HEK293T (cell line): ENCODE measurements around the gene ZNF865.

Experiments
- CTCF ChIA-PET: fragments of 350-600 bp; formaldehyde crosslinking; extraction: SDS; loops from one replicate; lab custom pipeline; 2021; ENCODE audit warnings: antibody characterized with exemption, inconsistent platforms; lab: Yijun Ruan, JAX
- POLR2A ChIA-PET: fragments of 350-600 bp; formaldehyde crosslinking; extraction: SDS; loops from one replicate; lab custom pipeline; 2020; ENCODE audit warnings: antibody characterized with exemption, inconsistent platforms; lab: Yijun Ruan, JAX
- DNase-seq: peaks from one replicate; pipeline ENCODE4 v3.0.0; 2012; ENCODE audit warnings: mixed read lengths; ENCODE audit errors: extremely low spot score
- ARNT ChIP-seq: fragments of 450-650 bp; IDR thresholded peaks from 2 replicates; pipeline ENCODE4 v1.6.1; 2017; ENCODE audit warnings: mild to moderate bottlenecking
- BHLHE40 ChIP-seq: fragments of 450-650 bp; IDR thresholded peaks from 2 replicates; pipeline ENCODE4 v1.6.1; 2016; ENCODE audit warnings: mild to moderate bottlenecking, moderate library complexity, borderline replicate concordance
- CTBP1 ChIP-seq: fragments of 450-650 bp; IDR thresholded peaks from 2 replicates; pipeline ENCODE4 v1.6.1; 2016; ENCODE audit warnings: borderline replicate concordance
- ELF4 ChIP-seq: fragments of 450-650 bp; IDR thresholded peaks from 2 replicates; pipeline ENCODE4 v1.6.1; 2017; ENCODE audit warnings: antibody characterized with exemption
- FOXA1 ChIP-seq: fragments of 450-650 bp; IDR thresholded peaks from 2 replicates; pipeline ENCODE4 v1.6.1; 2016; ENCODE audit warnings: mild to moderate bottlenecking
- FOXK2 ChIP-seq: fragments of 450-650 bp; IDR thresholded peaks from 2 replicates; pipeline ENCODE4 v1.6.1; 2016; ENCODE audit warnings: mild to moderate bottlenecking
- FOXM1 ChIP-seq: fragments of 450-650 bp; IDR thresholded peaks from 2 replicates; pipeline ENCODE4 v1.6.1; 2017; ENCODE audit warnings: mild to moderate bottlenecking, borderline replicate concordance
- HDGF ChIP-seq: fragments of 450-650 bp; IDR thresholded peaks from 2 replicates; pipeline ENCODE4 v1.6.1; 2017; ENCODE audit warnings: antibody characterized with exemption, borderline replicate concordance
- L3MBTL2 ChIP-seq: fragments of 450-650 bp; conservative IDR thresholded peaks from 2 replicates; pipeline ENCODE4 v1.6.1; 2016; ENCODE audit warnings: mild to moderate bottlenecking
- LEF1 ChIP-seq: fragments of 450-650 bp; IDR thresholded peaks from 2 replicates; pipeline ENCODE4 v1.6.1; 2017; ENCODE audit warnings: mild to moderate bottlenecking, borderline replicate concordance
- NFRKB ChIP-seq: fragments of 450-650 bp; IDR thresholded peaks from 2 replicates; pipeline ENCODE4 v1.6.1; 2016; ENCODE audit warnings: mild to moderate bottlenecking, moderate library complexity
- SP1 ChIP-seq: fragments of 450-650 bp; IDR thresholded peaks from 2 replicates; pipeline ENCODE4 v1.6.1; 2017
- SUZ12 ChIP-seq: fragments of 450-650 bp; IDR thresholded peaks from 2 replicates; pipeline ENCODE4 v1.6.1; 2016; ENCODE audit warnings: mild to moderate bottlenecking
- TARDBP ChIP-seq: fragments of 450-650 bp; IDR thresholded peaks from 2 replicates; pipeline ENCODE4 v1.6.1; 2016
- ZNF384 ChIP-seq: fragments of 450-650 bp; IDR thresholded peaks from 2 replicates; pipeline ENCODE4 v1.6.1; 2016
- TF ChIP-seq, protein P1 (sequence below): fragments of 450-650 bp; IDR thresholded peaks from 2 replicates; pipeline ENCODE4 v1.6.1; 2016

Gene ZNF865

DNA sequence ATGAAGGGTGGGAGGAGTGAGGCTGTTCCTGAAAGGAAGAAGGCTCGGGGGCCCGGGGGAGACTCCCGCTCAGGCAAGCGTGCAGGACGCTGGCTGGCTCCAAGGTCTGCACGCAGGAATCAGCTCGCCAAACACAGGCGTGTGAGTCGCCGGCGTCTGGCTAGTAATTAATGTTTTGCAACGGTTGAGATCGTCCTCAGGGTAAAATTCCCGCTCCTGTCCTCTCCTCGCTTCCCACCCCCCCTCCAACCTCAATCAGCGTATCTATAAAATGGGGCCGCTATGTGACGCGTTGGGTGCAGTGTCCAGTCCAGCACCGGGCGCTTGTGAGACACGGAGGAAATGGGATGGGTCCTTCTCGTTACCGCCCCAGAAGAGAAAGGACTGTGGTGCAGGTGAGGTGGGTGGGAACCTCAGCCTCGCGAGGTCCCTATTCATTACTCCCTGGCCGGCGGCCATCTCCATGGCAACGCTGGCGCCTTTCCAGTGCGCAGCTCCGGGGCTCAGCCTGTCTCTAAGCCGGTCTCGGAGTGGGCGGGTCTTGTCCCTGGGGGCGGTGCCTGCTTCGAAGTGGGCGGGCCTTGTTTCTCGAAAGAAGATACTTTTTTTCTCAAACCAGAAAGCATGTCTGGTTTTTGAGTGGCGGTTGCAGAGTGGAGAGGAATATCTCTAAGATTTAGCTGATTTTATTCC lies 18.3 kb upstream of the ZNF865 start:
- ChIA-PET POLR2A (interaction anchor here (0.9 to 3.8 kb wide), 4 partner anchors 12 to 328 kb away, joined by 3 to 29 read pairs (median 6); partner anchors contain the start of genes FIZ1 and PPP6R1), CTCF (interaction anchor here (0.7 to 1.1 kb wide), 3 partner anchors 14 to 40 kb away, joined by 3 to 4 read pairs (median 3); no protein-coding TSS in a partner anchor)
- TF ChIP-seq TARDBP (no peak), ELF4 (no peak), SP1 (no peak), BHLHE40 (no peak), L3MBTL2 (no peak; the same call in 1 of the 2 replicates)
- TF ChIP-seq, protein P1, sequence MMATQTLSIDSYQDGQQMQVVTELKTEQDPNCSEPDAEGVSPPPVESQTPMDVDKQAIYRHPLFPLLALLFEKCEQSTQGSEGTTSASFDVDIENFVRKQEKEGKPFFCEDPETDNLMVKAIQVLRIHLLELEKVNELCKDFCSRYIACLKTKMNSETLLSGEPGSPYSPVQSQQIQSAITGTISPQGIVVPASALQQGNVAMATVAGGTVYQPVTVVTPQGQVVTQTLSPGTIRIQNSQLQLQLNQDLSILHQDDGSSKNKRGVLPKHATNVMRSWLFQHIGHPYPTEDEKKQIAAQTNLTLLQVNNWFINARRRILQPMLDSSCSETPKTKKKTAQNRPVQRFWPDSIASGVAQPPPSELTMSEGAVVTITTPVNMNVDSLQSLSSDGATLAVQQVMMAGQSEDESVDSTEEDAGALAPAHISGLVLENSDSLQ = peak; percentile 71
- DNase-seq = peak; percentile 96

DNA sequence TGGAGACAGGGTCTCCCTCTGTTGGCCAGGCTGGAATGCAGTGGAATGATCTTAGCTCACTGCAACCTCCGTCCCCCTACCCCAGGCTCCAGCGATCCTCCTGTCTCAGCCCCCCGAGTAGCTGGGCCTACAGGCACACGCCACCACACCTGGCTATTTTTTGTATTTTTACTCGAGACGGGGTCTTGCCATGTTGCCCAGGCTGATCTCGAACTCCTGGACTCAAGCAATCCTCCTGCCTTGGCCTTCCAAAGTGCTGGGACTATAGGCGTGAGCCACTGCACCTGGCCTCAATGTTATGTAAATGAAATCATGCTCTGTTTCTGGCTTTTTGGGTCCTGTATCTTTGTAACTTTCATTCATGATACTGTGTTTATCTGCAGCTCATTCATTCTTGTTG lies 16.7 kb upstream of the ZNF865 start:
- DNase-seq = no peak
- ChIA-PET CTCF (no interaction called here), POLR2A (interaction anchor here (3.8 kb wide), 1 partner anchor 10 kb away, joined by 29 read pairs; the partner anchor contains the start of gene FIZ1)
- no peak for TF ChIP-seq HDGF
- no peak for TF ChIP-seq ZNF384
- TF ChIP-seq ELF4 = no peak
- no peak for TF ChIP-seq LEF1
- no peak for TF ChIP-seq BHLHE40
- no peak for TF ChIP-seq CTBP1
- TF ChIP-seq L3MBTL2 = no peak
- no peak for TF ChIP-seq FOXM1
- no peak for TF ChIP-seq TARDBP
- no peak for TF ChIP-seq SP1
- TF ChIP-seq ARNT = no peak
- no peak for TF ChIP-seq SUZ12
- no peak for TF ChIP-seq FOXK2
- TF ChIP-seq NFRKB = no peak
- TF ChIP-seq, protein P1 = no peak
- no peak for TF ChIP-seq FOXA1

DNA sequence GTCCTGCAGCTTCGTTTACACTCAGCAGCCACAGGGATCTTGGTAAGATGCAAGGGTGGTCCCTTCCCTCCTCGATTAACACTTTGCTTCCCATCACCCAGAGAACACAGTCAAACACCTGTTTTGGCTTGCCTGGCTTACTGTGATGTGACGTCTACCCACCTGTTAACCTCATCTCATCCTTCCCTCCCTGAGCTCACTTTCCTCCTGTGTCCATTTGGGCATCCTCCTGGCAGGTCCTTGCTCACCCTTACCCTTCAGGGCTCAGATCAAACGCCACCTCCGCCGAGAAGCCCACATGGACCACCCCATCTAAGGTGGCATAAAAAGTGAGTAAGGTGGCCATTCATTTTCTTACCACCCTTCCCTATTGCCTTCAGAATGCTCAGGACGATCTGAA lies 15.3 kb upstream of the ZNF865 start:
- no peak for TF ChIP-seq HDGF
- no peak for TF ChIP-seq TARDBP
- no peak for TF ChIP-seq FOXK2

DNA sequence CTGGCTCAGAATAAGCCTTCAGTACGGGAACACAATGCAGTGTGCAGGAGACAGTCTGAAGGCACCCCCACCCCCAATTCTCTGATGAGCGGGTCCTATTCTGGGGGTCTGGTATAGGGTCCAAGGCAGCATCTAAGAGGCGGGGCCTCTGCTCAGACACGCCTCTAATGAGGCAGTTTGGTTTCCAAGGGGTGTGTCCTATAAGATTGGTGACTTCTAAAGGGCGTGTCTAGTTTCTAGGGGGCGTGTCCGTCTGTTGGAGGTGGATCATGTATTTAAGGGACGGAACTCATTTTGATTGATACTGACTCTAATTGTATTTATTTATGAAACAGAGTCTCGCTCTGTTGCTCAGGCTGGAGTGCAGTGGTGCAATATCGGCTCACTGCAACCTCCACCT lies 14.8 kb upstream of the ZNF865 start:
- CTCF ChIA-PET = no interaction called here
- TF ChIP-seq SUZ12 = no peak
- TF ChIP-seq LEF1 = no peak
- no peak for TF ChIP-seq ELF4
- no peak for TF ChIP-seq TARDBP
- TF ChIP-seq, protein P1 = 0 out of 2 replicates have a peak, but pooled peaks have one; percentile 21
- TF ChIP-seq FOXK2 = no peak
- POLR2A ChIA-PET = interaction anchor here (1.0 kb wide), 1 partner anchor 9 kb away, joined by 4 read pairs; the partner anchor contains the start of gene FIZ1
- DNase-seq = peak; percentile 52

More for the DNA sequence above, 15.3 kb upstream of the ZNF865 start:
- DNase-seq = no peak
- ChIA-PET CTCF (no interaction called here), POLR2A (interaction anchor here (3.8 kb wide), 1 partner anchor 9 kb away, joined by 29 read pairs; the partner anchor contains the start of gene FIZ1)

DNA sequence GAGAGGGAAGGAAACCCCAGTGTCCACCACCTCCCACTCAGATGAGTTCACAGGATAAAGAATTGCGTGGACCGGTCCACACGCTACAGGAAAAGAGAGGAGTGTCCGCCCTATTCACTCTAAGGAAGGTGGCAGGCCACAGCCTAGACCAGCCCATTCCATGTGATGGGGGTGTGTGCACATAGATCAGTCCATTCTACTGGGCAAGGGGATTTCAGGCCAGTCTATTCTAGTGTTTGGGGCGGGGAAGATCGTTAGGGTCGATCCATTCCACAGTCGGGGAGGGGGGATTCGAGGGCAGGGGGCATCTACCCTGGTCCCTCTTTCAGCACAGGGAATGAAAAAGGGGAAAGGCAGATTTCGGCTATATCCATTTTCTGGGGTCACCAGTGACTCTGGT lies 13.9 kb upstream of the ZNF865 start:
- peak; percentile 26 for DNase-seq
- ChIA-PET POLR2A (interaction anchor here (1.0 kb wide), 1 partner anchor 8 kb away, joined by 4 read pairs; the partner anchor contains the start of gene FIZ1), CTCF (no interaction called here)
- no peak for TF ChIP-seq SUZ12
- TF ChIP-seq FOXK2 = no peak
- no peak for TF ChIP-seq TARDBP
- TF ChIP-seq HDGF = no peak
- TF ChIP-seq BHLHE40 = no peak
- no peak for TF ChIP-seq ELF4
- no peak for TF ChIP-seq LEF1
- no peak for TF ChIP-seq ARNT
- no peak for TF ChIP-seq CTBP1
- no peak for TF ChIP-seq FOXA1
- no peak for TF ChIP-seq SP1
- no peak for TF ChIP-seq L3MBTL2
- TF ChIP-seq NFRKB = no peak
- no peak for TF ChIP-seq FOXM1
- TF ChIP-seq, protein P1 = no peak
- no peak for TF ChIP-seq ZNF384
